ENCODE measurements around the gene SERPINA12. TPM values are rescaled to one million over a fixed set of nuclear protein-coding genes. Genes with fewer than 3 reads are reported as not detected.

SERPINA12 gene
- polyA plus RNA-seq, 2 of the 4 experiments (the other 2 are of a cell fraction) = not detected

DNA sequence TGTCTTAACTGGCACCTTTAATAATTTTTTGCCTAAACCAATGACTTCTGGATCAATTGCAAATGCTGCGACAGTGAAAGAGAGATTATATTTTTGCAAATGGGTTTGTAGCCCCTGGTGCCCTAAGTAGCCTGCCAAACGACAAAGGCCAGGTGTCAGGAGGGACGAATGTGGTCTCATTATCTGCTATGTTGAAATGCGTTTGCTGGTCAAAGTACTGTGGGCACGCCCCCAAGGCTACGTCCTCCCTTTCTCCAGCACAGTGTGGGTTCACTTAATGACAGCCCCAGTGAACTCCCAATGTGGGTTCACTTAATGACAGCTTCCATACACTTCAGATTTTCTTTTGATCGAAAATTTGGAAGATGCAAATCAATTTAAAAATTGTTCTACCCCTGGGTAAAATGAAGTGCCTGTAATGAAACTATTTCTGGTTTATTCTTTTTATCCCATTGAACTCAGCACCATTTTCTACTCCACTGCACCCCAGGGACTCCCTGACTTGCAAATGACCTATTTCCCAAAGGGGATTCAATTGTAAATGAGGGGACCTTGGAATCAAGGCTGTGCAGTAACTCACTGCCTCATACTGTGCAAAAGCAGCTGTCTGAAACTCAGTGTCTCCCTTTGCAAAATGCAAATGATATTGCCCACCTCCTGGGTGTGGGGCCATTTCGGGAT lies 58.0 kb downstream of the SERPINA12 start:
- ATAC-seq (no peak), FAIRE-seq (no peak), DNase-seq (ENCODE audit: low read depth in 1 of 2, low spot score in 1 of 2) (no peak)
- H3K9me3 ChIP-seq = no peaks in the 10 kb centered on the region
- H3K27ac ChIP-seq = no peak overlapping the region
- ChIA-PET POLR2A (no interaction called here), CTCF (interaction anchor here (1.9 kb wide), 1 partner anchor 35 kb away, joined by 6 read pairs; no protein-coding TSS in a partner anchor)
- 13% methylated on average over 8 of the region's 8 CpGs for WGBS (ENCODE audit: missing lambda C conversion rate)
- no peak overlapping the region for H3K4me2 ChIP-seq
- no peak for TF ChIP-seq TP53 (CRISPR knock-in tag; IDR thresholded peaks at IDR 0.05)
- no peak for TF ChIP-seq KDM5A (IDR thresholded peaks at IDR 0.05)
- TF ChIP-seq HEYL (CRISPR knock-in tag; IDR thresholded peaks at IDR 0.05) = no peak
- no peak for TF ChIP-seq ZFP36 (IDR thresholded peaks at IDR 0.05; ENCODE audit: borderline replicate concordance, partially characterized antibody)
- no peak for TF ChIP-seq RFX5 (IDR thresholded peaks at IDR 0.05)
- TF ChIP-seq MAZ (IDR thresholded peaks at IDR 0.05; ENCODE audit: borderline replicate concordance, low read depth, low read length) = no peak
- H3K4me1 ChIP-seq = no peaks in the 10 kb centered on the region
- H3K4me3 ChIP-seq = no peak overlapping the region

DNA sequence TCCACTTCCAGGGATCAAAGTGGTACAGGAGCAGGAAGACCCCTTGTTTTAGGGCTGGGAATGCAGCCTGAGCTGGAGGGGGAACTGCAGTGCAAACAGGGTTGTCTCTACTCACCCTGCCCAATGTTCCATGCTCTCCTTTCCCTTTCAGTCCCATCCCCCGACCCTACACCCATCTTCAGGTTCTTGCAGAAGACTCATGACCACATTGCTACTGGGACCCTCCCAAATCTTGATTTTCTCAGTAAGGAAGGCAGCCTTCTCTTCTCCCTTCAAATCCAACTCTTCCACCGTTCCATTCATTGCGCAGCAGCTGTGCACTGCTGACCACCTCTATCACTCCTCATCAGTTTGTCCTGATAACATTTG lies 58.6 kb downstream of the SERPINA12 start:
- TF ChIP-seq CBX2 (IDR thresholded peaks at IDR 0.05; ENCODE audit: borderline replicate concordance, low read depth) (no peak), ZNF302 (CRISPR knock-in tag; IDR thresholded peaks at IDR 0.05) (no peak), CEBPB (IDR thresholded peaks at IDR 0.05) (no peak), FOXS1 (CRISPR knock-in tag; IDR thresholded peaks at IDR 0.05) (no peak), HOXB13 (CRISPR knock-in tag; IDR thresholded peaks at IDR 0.05; ENCODE audit: low read depth) (no peak), POLR2A (IDR thresholded peaks at IDR 0.05; ENCODE audit: low read length) (no peak), EHF (CRISPR knock-in tag; IDR thresholded peaks at IDR 0.05) (no peak), MAFK (IDR thresholded peaks at IDR 0.05; ENCODE audit: partially characterized antibody) (no peak), MYC (IDR thresholded peaks at IDR 0.05; ENCODE audit: borderline replicate concordance, low read length) (no peak), EP300 (IDR thresholded peaks at IDR 0.05) (no peak), NFE2L2 (conservative IDR thresholded peaks at IDR 0.05; ENCODE audit: low read length) (no peak)
- TF ChIP-seq, protein P1, sequence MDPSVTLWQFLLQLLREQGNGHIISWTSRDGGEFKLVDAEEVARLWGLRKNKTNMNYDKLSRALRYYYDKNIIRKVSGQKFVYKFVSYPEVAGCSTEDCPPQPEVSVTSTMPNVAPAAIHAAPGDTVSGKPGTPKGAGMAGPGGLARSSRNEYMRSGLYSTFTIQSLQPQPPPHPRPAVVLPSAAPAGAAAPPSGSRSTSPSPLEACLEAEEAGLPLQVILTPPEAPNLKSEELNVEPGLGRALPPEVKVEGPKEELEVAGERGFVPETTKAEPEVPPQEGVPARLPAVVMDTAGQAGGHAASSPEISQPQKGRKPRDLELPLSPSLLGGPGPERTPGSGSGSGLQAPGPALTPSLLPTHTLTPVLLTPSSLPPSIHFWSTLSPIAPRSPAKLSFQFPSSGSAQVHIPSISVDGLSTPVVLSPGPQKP (IDR thresholded peaks at IDR 0.05; ENCODE audit: low read depth, low read length) = no peak
- TF ChIP-seq, protein P2, sequence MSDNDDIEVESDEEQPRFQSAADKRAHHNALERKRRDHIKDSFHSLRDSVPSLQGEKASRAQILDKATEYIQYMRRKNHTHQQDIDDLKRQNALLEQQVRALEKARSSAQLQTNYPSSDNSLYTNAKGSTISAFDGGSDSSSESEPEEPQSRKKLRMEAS (IDR thresholded peaks at IDR 0.05) = no peak
- ChIA-PET CTCF (interaction anchor here (1.4 to 1.9 kb wide), 2 partner anchors 36 to 239 kb away, joined by 3 to 6 read pairs; no protein-coding TSS in a partner anchor), POLR2A (no interaction called here)
- no peak overlapping the region for H3K27ac ChIP-seq
- DNase-seq (ENCODE audit: low read depth in 1 of 2, low spot score in 1 of 2) = no peak
- no peak for ATAC-seq
- H3K4me2 ChIP-seq = no peak overlapping the region
- H3K9me3 ChIP-seq = no peaks in the 10 kb centered on the region
- H3K4me3 ChIP-seq = no peak overlapping the region
- no peaks in the 10 kb centered on the region for H3K4me1 ChIP-seq
- FAIRE-seq = no peak
- 4% methylated on average over 3 of the region's 3 CpGs for whole genome bisulfite sequencing (ENCODE audit: missing lambda C conversion rate)

DNA sequence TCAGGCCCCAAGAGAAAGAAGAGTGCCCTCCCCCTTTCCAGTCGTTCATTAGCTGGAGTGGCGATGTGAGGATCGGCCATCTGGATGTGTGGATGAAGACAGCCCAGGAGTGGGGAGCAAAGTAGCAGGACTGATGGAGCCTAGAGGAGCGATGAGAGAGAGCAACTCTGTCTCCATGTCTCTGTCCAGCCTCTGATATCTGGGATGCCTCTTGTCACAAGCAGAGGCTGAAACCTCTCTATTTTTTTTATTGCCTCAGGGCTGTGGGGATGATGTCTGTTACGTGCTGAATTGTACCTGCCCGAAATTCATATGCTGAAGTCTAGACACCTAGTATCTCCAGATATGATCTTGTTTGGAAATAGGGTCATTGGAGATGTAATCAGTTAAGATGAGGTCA lies 59.3 kb downstream of the SERPINA12 start:
- CTCF ChIA-PET = interaction anchor here (1.4 kb wide), 1 partner anchor 240 kb away, joined by 3 read pairs; no protein-coding TSS in a partner anchor
- no peak overlapping the region for H3K4me2 ChIP-seq
- FAIRE-seq = no peak
- ATAC-seq = no peak
- DNase-seq (ENCODE audit: low read depth in 1 of 2, low spot score in 1 of 2) = no peak
- H3K9me3 ChIP-seq = no peaks in the 10 kb centered on the region
- POLR2A ChIA-PET = no interaction called here
- 2% methylated on average over 6 of the region's 6 CpGs for WGBS (ENCODE audit: missing lambda C conversion rate)
- H3K4me3 ChIP-seq = no peak overlapping the region
- no peaks in the 10 kb centered on the region for H3K4me1 ChIP-seq
- TF ChIP-seq CHD4 (IDR thresholded peaks at IDR 0.05; ENCODE audit: borderline replicate concordance) = no peak
- no peak for TF ChIP-seq JUNB (IDR thresholded peaks at IDR 0.05)
- H3K27ac ChIP-seq = no peak overlapping the region
